Activated CD4-positive, alpha-beta T cell treated with anti-CD3 and anti-CD28 coated beads for 1 hour (primary cell): ENCODE data around the gene MFSD6.

ENCODE experiments used
- DNase-seq: peaks from one replicate; pipeline ENCODE4 v3.0.0-alpha.2; 2020

The MFSD6 gene

GRCh38 chr2:190534310-190535120 lies 126.4 kb downstream of the MFSD6 start, which contains the start of gene NEMP2:
Gene NEMP2, minus strand, starts transcription at chr2:190534722. Its CDS starts 67 bp downstream, at chr2:190534655.
- peak; percentile 62 for DNase-seq

GRCh38 chr2:190535121-190535439 lies 126.9 kb downstream of the MFSD6 start:
- DNase-seq: no peak

GRCh38 chr2:190535586-190535985 lies 127.4 kb downstream of the MFSD6 start:
- no peak for DNase-seq

GRCh38 chr2:190537765-190538164 lies 129.6 kb downstream of the MFSD6 start:
- no peak for DNase-seq

- no peak for DNase-seq
These were observed 130.0 kb downstream of the MFSD6 start for GRCh38 chr2:190538201-190538600.

- no peak for DNase-seq
These were observed 131.9 kb downstream of the MFSD6 start for GRCh38 chr2:190540048-190540447.

GRCh38 chr2:190545093-190545492 lies 136.9 kb downstream of the MFSD6 start:
- DNase-seq: no peak

- DNase-seq: no peak
These were observed 137.6 kb downstream of the MFSD6 start for GRCh38 chr2:190545555-190546385.

- DNase-seq: no peak
These were observed 138.6 kb downstream of the MFSD6 start for GRCh38 chr2:190546734-190547133.

- no peak for DNase-seq
These were observed 139.7 kb downstream of the MFSD6 start for GRCh38 chr2:190547886-190548285.

- DNase-seq: no peak
These were observed 142.0 kb downstream of the MFSD6 start for GRCh38 chr2:190550137-190550536.
